GM18873 (cell line): Measurements from ENCODE around the gene CCT5.

Experiments used
- ATAC-seq: cut with Tn5 transposase; IDR thresholded peaks from one replicate; pipeline ENCODE4 v1.9.1; 2021; ENCODE audit warnings: mild to moderate bottlenecking, moderate library complexity, moderate number of reproducible peaks; ENCODE audit not compliant: unreplicated experiment, low FRiP score

Gene CCT5

DNA sequence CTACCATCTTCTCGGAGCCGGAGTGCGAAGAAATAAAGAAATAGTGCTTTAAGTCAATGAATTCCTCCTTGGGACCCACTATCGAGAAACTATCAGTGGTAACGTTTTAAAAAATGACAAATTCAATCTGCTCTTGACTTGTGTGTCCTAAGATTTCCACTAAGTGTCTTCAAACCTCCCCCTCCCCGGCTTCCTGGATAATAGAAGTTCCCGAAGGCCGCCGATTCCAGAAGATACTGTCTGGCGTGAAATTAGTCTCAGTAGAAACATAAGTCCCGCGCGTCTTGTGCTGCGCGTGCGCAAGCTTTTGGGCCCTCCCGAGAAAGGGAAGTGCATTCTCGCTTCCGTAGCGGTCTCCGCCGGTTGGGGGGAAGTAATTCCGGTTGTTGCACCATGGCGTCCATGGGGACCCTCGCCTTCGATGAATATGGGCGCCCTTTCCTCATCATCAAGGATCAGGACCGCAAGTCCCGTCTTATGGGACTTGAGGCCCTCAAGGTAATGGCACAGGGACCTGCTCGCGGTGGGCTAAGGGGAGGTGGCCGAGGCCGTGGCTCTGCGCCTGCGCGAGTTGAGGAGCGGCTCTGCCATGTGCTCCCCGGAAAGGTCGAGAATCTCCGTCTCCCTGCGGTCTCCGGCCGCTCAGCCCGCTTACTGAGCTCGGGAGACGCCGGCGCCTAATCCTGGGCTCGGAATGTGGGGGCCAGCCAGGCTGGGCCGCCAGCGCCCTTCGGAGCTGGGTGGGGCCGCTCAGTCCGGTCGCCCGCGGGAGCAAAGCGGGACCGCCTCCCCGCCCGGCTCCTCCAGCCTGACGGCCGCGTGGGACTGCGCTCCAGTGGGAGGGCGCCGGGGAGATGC, at the start of gene CCT5:
CCT5 (plus strand) TSS at position 333 of the 858 bp plus-strand sequence; CDS start at position 394, 61 bp downstream.
- peak; percentile 79 for ATAC-seq

DNA sequence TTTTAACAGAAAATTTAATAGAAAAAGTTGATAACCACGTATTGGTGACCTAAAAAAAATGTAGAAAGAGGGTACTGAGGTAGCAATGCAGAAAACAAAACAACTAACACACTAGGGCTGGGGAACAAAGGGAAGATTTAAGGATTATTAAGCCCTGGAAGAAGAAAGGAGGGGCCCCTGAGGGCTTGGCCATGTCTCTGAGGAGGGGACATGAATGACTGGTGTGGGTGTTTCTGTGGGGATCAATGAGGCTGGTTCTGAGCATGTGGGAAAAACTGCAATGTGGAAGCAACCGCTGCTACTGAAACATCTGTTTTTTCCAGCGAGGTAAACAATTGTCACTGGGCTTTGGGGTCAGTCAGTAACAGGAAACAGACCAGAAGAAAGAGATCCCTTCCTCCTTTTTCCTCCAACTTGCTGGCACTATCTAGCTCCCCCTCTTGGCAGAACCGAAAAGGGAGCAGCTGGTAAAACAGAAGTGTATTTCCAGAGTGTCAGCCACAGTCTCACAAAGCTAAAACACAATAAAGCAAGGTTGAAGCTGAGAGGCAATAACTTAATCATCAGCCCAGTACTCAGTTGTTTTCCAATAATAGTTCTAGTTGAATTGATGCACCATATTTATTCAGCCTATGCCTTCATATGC, 48.7 kb upstream of the CCT5 start:
- ATAC-seq = no peak

DNA sequence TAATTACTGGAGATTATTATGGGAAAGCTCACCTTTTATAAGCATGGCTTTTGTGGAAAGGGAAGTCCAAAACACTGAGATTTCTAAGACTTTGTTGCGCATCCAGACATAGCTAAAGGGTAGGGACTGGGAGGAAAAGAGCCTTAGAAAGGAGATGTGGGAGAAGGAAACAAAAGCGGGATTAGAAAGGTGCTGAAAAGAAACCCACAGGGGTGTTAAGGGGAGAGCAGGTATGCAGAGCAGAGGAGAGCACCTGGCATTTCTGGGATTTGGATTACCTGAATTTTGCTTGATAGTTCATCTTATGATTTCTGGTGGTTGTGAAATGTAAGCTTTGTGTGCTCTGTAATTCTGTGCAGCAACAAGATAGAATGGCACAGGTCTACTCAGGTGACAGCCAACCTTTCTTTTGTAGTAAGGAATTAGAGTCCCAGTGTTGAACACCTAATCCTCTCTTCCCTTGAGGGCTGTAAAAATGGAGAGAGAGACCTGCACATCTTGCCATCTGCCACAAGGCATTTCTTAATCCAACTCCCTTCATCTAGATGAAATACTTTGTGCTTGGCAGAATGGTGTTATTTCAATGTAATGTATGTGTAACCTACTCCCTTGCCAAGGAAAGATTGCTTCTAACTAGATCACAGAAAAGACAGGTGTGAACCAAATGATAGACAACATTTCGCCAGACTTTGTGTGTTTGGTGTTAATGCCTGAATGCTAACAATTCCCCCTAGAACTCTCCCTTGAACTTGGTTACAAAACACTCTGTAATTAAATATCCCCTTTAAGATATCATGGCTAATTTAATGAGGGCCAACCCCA, 47.8 kb upstream of the CCT5 start:
- ATAC-seq = no peak

DNA sequence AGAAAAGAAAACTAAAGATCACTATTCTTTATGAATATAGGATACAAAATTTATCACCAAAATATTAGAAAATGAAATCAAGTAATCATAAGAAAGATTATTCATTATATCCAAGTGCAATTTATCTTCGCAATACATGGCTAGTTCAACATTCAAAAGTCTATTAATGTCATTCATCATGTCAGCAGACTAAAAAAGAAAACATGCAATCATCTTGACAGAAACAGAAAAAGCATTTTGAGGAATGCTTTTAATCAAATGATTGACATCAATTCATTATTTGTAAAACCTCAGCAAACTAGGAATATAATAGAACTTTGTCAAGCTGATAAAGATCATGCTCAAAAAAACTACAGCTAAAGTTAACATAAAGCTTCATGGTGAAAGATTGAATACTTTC, 41.1 kb upstream of the CCT5 start:
- ATAC-seq = no peak

DNA sequence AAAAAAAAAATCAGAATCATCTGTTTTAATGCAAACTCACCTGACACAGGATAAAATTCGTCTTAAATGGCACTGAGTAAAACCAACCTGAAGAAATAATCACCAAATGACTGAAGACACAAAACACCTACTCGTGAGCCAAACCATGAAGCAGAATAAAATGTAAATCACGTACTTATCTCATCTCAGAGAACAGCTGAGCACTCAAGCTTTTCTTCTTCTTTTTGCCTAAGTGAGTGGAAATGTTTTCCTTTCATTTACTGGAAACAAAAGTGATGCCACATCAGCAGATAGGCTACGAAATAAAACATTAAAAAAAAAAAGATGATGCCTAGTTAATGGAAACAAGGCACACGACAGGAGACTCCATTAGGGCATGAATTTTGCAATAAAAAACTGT, 36.8 kb upstream of the CCT5 start:
- ATAC-seq = no peak

DNA sequence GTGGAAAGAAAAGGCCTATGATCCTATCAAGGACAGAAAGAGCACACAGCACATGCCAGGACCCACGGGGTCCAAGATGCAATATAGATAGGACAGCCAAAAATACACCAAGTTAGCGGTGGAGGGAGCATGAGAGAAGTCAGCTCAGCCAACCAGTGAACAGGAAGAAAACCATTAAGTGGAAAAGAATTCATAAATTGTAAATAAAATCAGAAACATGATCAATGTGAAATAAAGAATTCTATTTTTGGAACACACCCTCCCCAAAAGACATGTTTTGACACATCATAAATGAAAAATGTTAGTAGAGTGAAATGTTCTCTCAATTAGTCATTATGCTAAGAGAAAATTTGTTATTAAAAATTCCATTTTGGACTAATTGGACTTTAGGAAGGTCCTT, 36.0 kb upstream of the CCT5 start:
- ATAC-seq = no peak

DNA sequence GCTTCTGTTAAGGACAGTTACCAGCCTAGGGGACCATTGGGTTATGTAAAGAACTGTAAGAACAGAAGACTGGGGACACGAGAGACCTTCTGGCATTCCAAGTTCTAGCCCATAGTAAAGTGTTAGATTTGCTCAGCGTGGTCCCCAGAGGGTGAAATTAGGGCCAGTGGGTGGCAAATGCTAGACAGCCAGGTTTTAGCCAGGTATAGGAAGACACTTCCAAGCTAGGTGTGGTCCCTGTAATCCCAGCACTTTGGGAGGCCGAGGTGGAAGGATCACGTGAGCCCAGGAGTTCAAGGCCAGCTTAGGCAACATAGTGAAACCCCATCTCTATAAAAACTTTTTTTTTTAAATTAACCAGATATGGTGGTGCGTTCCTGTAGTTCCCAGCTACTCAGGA, 34.7 kb upstream of the CCT5 start:
- no peak for ATAC-seq

DNA sequence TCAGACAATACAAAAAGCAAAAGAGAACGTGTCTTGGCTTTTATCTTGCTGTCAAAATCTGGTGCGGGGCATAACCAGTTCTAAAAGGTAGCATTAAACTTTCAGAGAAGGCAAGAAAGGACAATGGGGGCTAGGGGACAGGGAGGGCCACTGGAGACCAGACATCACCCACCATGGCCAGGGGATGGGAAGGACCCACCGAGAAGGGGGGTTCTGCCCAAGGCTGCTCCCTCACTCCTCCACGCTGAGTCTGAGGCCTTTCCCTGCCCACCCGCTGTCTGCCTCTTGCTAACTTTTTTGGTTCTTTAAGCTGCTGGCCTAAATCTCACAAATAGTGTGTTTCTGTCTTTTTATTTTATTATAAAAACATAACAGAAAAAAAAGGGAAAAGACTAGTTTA, 34.0 kb upstream of the CCT5 start:
- ATAC-seq = no peak

DNA sequence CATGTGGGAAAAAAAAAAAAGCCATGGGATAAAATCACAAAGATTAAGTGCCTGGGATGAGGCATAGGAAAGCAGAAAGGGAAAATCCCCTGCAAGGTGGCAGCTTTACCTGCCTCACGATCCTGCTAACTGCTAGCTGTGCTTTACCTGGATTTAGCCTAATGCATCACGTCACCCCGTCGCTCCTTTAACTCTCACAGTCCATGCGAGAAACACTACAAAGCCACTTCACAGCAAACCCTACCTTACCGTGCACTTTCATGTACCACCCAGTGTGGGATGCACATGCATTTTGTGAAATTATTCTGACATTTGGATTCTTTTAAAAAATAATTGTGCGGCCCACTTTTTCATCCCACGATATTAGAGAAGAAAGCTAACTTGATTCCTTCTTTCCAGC, 31.4 kb upstream of the CCT5 start:
- ATAC-seq = no peak

DNA sequence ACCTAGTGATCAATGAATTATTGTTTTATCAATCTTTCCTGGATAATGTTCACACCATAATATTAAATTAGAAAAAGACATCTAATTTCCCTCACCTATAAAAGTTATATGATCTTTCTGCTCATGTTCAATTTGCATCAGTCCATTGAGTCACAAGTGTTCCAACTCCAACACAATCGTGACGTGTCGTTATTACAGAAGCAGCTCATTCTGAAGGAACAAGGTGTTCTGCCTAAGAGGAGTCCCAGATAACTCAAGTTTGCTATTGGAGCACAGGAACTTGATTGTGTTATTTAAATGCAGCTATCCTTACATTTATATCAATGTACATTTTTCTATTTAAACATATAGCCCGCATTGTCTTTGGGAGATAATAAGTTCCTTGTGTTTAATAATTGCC, 31.0 kb upstream of the CCT5 start:
- ATAC-seq = no peak

DNA sequence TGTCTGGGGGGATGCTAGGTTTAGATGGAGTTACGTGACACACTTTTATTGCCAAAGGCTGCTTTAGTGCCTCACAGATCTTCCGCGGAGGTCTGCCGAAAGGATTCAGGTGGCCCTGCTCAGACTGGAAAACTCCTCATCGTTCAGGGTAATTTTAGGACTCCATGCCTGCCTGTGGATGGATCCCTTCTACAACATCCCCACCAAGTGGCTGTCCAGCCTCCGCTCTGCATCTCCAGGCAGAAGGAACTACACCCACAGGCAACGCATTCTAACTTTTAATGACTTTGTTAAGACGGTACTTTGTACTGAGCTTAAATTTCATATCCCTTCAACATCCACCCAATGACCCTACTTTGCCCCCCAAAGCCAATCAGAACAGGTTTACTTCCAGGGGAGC, 29.8 kb upstream of the CCT5 start:
- ATAC-seq = no peak

DNA sequence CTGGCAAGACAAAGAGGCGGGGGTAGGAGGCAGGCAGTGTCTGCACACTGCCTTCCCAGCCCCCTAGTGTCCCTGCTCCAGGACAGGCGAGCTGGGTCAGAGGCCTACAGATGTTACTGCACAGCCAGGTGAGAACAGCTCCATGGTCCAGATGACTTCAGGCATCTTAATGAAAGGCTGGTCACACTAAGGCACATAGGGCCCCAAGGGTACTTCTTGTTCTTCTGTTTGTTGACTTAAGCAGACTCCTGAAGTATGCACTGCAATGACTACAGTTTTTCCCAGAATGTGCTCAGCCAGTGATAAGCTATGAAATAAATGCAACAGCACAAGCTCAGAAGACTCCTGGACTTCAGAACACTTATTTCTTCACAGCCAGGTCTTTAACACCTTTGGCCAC, 27.8 kb upstream of the CCT5 start:
- ATAC-seq = no peak

DNA sequence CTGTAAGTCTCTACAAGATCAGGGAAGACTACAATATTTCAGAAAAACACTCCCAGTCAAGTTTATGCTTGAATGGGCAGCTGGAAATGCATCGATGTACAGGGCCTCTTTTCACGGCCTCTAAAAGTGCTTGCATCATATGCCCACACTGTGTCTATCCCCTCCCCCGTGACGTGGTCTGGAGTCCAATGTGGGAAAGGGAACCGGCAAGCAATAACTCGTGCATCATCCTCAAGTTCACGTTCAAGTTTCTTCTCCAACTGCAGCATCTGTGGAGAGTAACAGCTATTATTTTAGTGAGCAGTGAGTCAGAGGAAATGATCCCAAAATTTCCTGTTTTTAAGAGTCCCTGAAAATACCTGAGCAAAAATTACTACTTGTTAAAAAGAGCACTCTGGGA, 22.7 kb upstream of the CCT5 start:
- no peak for ATAC-seq

DNA sequence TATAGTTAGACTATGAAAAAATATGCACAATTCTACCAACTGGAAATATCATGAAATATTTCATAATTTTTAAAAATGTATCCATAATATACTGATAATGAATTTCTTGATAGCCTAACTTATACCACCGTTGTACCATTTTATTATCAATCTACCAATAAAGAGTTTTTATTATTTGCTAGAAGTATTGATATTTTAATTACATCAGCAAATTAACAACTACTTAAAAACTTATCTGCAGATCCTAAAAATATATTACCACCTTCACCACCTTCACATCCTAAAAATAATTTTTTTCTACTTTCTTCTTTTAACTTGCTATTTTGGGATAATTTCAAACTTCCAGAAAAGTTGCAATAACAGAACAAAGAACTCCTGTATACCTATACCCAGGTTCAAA, 21.8 kb upstream of the CCT5 start:
- no peak for ATAC-seq

DNA sequence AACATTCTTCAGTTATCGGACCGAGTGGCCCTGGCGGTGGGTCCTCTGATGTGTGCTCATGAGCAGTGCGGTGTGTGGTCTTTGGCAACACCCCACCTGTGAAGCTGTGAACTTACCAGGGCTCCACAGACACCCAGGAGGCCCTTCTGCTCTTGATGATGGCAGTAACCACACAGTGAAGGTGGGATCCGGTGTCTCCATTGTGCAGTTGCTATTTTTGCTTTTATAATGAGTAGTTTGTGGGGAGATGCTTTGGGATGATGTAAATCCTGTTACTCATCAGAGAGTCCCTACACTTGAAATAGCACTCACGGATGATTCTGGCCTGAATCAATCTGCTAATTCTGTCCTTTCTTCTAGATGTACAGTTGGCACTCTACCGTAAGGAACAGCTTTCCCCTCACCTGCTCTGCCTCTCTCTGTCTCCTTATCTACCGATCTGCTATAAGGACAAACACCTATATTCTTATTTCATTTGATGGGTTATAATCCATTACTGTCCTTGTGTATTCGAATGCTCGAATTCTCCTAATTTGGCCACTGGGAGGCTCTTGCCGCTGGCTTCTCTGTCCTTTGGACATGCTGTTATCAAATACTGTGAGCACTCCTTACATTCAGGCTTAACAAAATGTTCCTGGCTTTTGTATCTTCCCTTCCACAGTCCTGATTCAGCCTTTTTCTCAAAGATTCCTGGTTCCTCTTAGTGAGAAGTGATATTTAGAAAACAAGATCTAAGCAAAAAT, 20.6 kb upstream of the CCT5 start:
- ATAC-seq = no peak

DNA sequence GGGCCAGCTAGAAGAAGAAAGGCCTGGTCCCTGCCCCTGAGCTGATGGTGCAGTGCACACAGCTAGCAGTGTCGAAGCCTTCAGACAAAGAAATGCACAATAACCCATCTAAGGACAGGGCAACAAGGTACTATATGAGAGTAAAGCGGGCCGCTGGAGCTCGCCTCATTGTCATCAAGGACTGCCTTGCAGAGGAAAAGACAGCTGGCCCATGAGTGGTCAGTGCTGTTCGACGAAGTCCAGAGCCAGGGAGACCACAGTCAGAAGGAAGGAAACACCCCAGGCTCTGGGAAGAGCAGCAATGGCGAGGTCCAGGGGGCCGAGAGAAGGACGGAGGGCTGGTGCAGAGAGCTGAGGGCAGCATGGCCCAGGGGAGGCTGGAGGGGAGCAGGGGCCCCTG, 17.7 kb upstream of the CCT5 start:
- no peak for ATAC-seq

DNA sequence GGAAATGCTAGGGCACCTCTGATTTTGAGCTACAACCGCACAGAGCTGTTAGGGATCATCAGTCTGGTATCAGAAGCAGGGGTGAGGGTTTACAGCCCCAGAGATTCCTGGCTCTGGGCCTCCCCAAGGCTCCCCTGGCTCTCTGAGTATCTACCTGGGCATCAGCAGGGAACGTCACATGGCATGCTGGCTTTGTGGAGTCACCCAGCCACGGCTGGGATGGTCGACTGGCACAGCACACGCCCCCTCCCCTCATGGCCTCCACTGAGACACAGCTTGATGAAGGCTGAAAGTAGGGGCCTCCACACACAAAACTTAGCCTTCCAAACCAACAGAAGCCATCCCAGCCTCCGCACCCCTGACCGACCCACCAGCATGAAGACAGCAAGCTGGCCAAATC, 17.1 kb upstream of the CCT5 start:
- no peak for ATAC-seq

DNA sequence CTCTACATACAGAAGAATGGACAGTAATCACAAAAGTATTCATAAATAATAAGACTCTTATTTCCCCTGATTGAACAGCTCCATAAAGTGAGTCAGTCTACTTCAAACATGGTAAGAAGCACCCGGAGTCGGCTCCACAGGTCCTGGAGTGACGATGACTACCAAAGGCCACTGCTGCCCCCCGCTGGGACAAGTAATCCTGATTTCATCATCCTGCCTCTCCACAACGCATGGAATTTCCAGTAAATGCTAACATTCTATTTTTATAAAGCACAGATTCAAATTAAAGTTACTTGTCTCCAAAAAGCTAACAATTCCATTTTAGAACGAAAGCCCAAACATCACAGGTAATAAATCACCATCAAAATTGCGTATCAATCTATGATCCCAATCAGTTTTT, 16.6 kb upstream of the CCT5 start:
- no peak for ATAC-seq

DNA sequence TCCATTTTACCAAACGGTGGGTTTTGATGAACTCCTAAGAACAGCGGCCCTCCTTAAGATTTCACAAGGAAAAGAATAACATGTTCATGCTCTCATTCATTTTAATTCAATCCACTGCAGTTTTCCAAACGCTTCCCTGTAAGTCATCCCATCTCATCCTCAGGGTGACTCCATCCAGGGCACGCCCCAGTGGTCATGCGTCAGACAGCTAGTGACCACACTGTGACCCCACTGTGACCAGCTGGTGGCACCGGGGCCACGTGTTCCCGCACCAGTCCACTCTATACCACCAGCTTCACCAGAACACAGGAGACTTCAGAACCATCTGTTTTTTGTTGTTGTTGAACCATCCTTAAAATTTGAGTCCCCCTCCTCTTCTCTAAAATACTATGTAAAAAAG, 14.7 kb upstream of the CCT5 start:
- ATAC-seq = no peak

DNA sequence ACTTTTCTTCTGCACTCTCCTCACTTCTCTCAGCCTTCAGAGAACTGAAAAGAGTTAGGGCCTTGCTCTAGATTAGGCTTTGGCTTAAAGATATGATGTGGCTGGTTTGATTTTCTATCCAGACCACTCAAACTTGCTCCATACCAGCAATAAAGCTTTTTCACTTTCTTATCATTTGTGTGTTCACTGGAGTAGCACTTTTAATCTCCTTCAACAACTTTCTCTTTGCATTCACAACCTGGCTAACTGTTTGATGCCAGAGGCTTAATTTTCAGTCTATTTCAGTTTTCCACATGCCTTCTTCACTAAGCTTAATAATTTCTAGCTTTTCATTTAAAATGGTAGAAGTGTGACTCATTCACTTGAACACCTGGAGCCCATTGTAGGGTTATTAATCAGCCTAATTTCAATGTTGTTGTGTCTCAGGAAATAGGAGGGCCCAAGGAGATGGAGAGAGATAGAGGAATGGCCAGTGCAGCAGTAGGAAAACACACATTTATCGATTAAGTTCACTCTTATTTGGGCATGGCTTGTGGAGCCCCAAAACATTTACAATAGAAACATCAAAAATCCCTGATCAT, 6.3 kb upstream of the CCT5 start:
- ATAC-seq = no peak
